Esophagus muscularis mucosa (tissue), 4 donors: ENCODE data around the gene PAK5. TPM values are rescaled to one million over a fixed set of nuclear protein-coding genes. Genes with fewer than 3 reads are reported as not detected.

Experiments
- DNase-seq: peaks from one replicate; pipeline ENCODE4 v3.0.0-alpha.2; 2017; ENCODE audit errors: extremely low spot score
- H3K27ac ChIP-seq, 4 donors: fragments of 200-600 bp; sonication (generic); replicated peaks in 1 of 4; 1 replicate in 3 of 4; 2 replicates in 1 of 4; pipeline ENCODE4 v1.5.1; 2016 to 2019; ENCODE audit warnings: mild to moderate bottlenecking in 1 of 4
- H3K27me3 ChIP-seq, 4 donors: fragments of 200-600 bp; sonication (generic); one replicate each; pipeline versions ENCODE4 v1.5.1 to v1.6.0; 2016 to 2019
- H3K36me3 ChIP-seq, 4 donors: fragments of 200-600 bp; sonication (generic); one replicate each; pipeline ENCODE4 v1.5.1; 2016 to 2019
- H3K4me1 ChIP-seq, 4 donors: fragments of 200-600 bp; sonication (generic); one replicate each; pipeline ENCODE4 v1.5.1; 2016 to 2019
- H3K4me3 ChIP-seq, 4 donors: fragments of 200-600 bp; sonication (generic); 1 replicate in 2 of 4; 2 replicates in 2 of 4; pipeline ENCODE4 v1.5.1; 2016 to 2019; ENCODE audit warnings: mild to moderate bottlenecking in 4 of 4, moderate library complexity in 1 of 4
- H3K9me3 ChIP-seq, 4 donors: fragments of 200-600 bp; sonication (generic); 1 replicate in 3 of 4; 2 replicates in 1 of 4; pipeline ENCODE4 v1.5.1; 2016 to 2019
- CTCF ChIP-seq, 3 experiments: fragments of 200-600 bp in 2 of 3; fragments of 450-650 bp in 1 of 3; sonication (generic) in 2 of 3; IDR thresholded peaks; one replicate each; pipeline ENCODE4 v1.5.1; 2017 to 2019; ENCODE audit warnings: antibody characterized with exemption in 3 of 3, mild to moderate bottlenecking in 2 of 3, moderate library complexity in 1 of 3
- EP300 ChIP-seq: sonication (generic); formaldehyde crosslinking; IDR thresholded peaks from one replicate; pipeline ENCODE4 v1.6.1; 2017; ENCODE audit warnings: antibody characterized with exemption
- POLR2A ChIP-seq: fragments of 450-650 bp; IDR thresholded peaks from one replicate; pipeline ENCODE4 v1.6.1; 2017; ENCODE audit warnings: antibody characterized with exemption, moderate library complexity, mild to moderate bottlenecking, low read depth
- POLR2AphosphoS5 ChIP-seq, 2 donors: sonication (generic); formaldehyde crosslinking; IDR thresholded peaks; one replicate each; pipeline ENCODE4 v1.6.1; 2017; ENCODE audit warnings: antibody characterized with exemption in 2 of 2
- WGBS: methylation state at CpG from one replicate; pipeline ENCODE4 v1.1.5; 2018; 5-methylcytosine and 5-hydroxymethylcytosine counted together
- intact Hi-C: fragments of 100-400 bp; cut with DNase I; formaldehyde crosslinking; loops from one replicate; pipeline ENCODE4 v1.15.1; 2023
- total RNA-seq, 4 donors: library from RNA; depleted of rRNA; stranded (reverse); fragments of >200 nt; gene quantifications; one replicate each; pipeline versions ENCODE4 v1.1.0 to v1.2.1, GENCODE V29; 2016

The PAK5 gene
- total RNA-seq, 4 donors from 2014 or later, result 0.06 to 0.42 (median 0.20) TPM

- no peak for DNase-seq
- Histone ChIP-seq H3K9me3 (no peaks in the 10 kb centered on the region), H3K27ac (no peak overlapping the region), H3K36me3 (no peaks in the 10 kb centered on the region), H3K4me3 (no peak overlapping the region), H3K4me1 (peaks cover 4 to 33% (median 26%) of the 10 kb centered on the region in 4 donors), H3K27me3 (peaks cover 0 to 77% (median 12%) of the 10 kb centered on the region in 4 donors)
- intact Hi-C loops, result no loop called here
- TF ChIP-seq POLR2AphosphoS5 (IDR thresholded peaks at IDR 0.05), result no peak
- no peak for TF ChIP-seq EP300
- no peak for TF ChIP-seq CTCF (IDR thresholded peaks at IDR 0.05)
- no peak for TF ChIP-seq POLR2A
- 37% methylated on average over 4 of the region's 4 CpGs for WGBS
Measured at GRCh38 chr20:9509246-9509645, 329.6 kb downstream of the PAK5 start.

GRCh38 chr20:9508696-9509178, 330.1 kb downstream of the PAK5 start:
- peaks cover 4 to 30% (median 25%) of the 10 kb centered on the region in 4 donors for H3K4me1 ChIP-seq
- 10% methylated on average over 30 of the region's 30 CpGs for WGBS
- no peak overlapping the region for H3K4me3 ChIP-seq
- H3K27ac ChIP-seq, result no peak overlapping the region
- H3K27me3 ChIP-seq, result peaks cover 0 to 72% (median 12%) of the 10 kb centered on the region in 4 donors
- H3K36me3 ChIP-seq, result no peaks in the 10 kb centered on the region
- intact Hi-C loops, result no loop called here
- H3K9me3 ChIP-seq, result no peaks in the 10 kb centered on the region
- TF ChIP-seq EP300 (no peak), POLR2A (no peak), POLR2AphosphoS5 (IDR thresholded peaks at IDR 0.05) (no peak), CTCF (IDR thresholded peaks at IDR 0.05) (no peak)
- DNase-seq, result no peak

GRCh38 chr20:9508240-9508661, 330.6 kb downstream of the PAK5 start:
- Histone ChIP-seq H3K36me3 (no peaks in the 10 kb centered on the region), H3K4me3 (no peak overlapping the region), H3K27me3 (peaks cover 0 to 70% (median 12%) of the 10 kb centered on the region in 4 donors), H3K9me3 (no peaks in the 10 kb centered on the region), H3K4me1 (peaks cover 4 to 30% (median 25%) of the 10 kb centered on the region in 4 donors), H3K27ac (no peak overlapping the region)
- TF ChIP-seq EP300, result no peak
- TF ChIP-seq POLR2A, result no peak
- no peak for TF ChIP-seq CTCF (IDR thresholded peaks at IDR 0.05)
- TF ChIP-seq POLR2AphosphoS5 (IDR thresholded peaks at IDR 0.05), result no peak
- WGBS, result 10% methylated on average over 23 of the region's 23 CpGs
- no peak for DNase-seq
- intact Hi-C loops, result no loop called here

GRCh38 chr20:9507544-9508239, 331.2 kb downstream of the PAK5 start:
- WGBS, result 18% methylated on average over 16 of the region's 37 CpGs
- no peak for TF ChIP-seq CTCF (IDR thresholded peaks at IDR 0.05)
- no peak for TF ChIP-seq POLR2A
- no peak for TF ChIP-seq EP300
- no peak for TF ChIP-seq POLR2AphosphoS5 (IDR thresholded peaks at IDR 0.05)
- peaks cover 4 to 30% (median 25%) of the 10 kb centered on the region in 4 donors for H3K4me1 ChIP-seq
- no peak for DNase-seq
- H3K27ac ChIP-seq, result no peak overlapping the region
- intact Hi-C loops, result no loop called here
- no peaks in the 10 kb centered on the region for H3K9me3 ChIP-seq
- H3K27me3 ChIP-seq, result peaks cover 0 to 70% (median 12%) of the 10 kb centered on the region in 4 donors
- no peak overlapping the region for H3K4me3 ChIP-seq
- no peaks in the 10 kb centered on the region for H3K36me3 ChIP-seq
